Fibroblast of pulmonary artery (primary cell): Measurements from ENCODE around the gene SLC4A11.

Experiments used
- DNase-seq: peaks from one replicate; pipeline ENCODE4 v3.0.0-alpha.2; 2010; ENCODE audit warnings: low read depth
- H3K4me3 ChIP-seq: replicated peaks from 2 replicates; pipeline ENCODE4 v1.5.1; 2011; ENCODE audit warnings: low read depth, mild to moderate bottlenecking, control low read depth, low read length, moderate library complexity
- TF ChIP-seq, protein P1 (sequence below): IDR thresholded peaks from 2 replicates; pipeline ENCODE4 v1.5.1; 2011; ENCODE audit warnings: mild to moderate bottlenecking, control low read depth, low read length, inconsistent platforms; ENCODE audit errors: missing control alignments

The SLC4A11 gene

DNA sequence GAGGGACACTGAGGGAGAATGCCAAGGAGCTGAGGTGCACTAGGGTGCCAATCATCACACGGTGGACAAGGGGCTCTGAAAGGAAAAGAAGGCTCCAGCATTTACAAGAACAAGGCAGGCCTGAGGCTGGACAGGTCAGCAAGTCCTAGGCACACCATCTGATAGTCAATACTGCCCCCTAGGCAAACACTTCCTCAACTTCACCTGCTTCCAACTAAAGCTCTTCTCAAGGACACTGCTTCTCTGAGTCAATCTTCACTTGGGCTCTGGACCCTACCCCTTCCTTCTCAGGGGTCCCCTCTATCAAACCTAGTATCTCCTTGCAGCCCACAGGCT lies 37.7 kb upstream of the SLC4A11 start:
- DNase-seq, result peak; percentile 54
- TF ChIP-seq, protein P1, sequence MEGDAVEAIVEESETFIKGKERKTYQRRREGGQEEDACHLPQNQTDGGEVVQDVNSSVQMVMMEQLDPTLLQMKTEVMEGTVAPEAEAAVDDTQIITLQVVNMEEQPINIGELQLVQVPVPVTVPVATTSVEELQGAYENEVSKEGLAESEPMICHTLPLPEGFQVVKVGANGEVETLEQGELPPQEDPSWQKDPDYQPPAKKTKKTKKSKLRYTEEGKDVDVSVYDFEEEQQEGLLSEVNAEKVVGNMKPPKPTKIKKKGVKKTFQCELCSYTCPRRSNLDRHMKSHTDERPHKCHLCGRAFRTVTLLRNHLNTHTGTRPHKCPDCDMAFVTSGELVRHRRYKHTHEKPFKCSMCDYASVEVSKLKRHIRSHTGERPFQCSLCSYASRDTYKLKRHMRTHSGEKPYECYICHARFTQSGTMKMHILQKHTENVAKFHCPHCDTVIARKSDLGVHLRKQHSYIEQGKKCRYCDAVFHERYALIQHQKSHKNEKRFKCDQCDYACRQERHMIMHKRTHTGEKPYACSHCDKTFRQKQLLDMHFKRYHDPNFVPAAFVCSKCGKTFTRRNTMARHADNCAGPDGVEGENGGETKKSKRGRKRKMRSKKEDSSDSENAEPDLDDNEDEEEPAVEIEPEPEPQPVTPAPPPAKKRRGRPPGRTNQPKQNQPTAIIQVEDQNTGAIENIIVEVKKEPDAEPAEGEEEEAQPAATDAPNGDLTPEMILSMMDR, result peak; percentile 40
- H3K4me3 ChIP-seq, result no peak overlapping the region

DNA sequence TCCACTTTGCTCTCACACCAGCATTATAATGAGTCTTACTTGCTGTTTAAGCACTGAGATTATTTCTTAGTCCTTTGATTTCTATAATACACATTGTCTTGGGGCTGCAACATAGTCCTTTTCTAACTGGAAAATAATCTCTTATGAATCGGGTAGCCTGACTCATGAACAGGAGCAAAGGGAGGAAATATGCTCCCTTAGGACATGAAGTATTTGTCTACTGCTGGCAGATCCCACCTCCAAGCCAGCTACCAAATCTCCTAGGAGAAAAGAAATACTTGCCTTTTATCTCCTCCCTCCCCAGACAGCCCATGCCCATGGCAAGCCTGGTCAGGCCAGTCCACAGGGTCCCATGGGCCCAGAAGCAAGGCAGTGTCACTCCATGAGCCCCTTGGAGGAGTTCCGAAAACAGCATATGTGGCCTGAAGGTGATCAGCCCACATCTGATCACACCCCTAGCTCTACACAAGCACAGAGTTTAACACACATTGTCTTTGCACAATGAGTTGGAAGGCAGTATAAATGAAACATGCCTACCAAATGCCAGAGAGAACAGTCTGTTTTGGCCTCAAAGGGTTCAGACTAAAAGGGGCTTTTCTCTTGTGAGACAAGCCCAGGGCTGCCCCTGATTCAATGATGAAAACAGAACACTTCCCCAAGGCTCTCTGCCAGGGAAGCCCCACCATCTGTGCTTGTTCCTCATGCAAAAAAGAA lies 37.1 kb upstream of the SLC4A11 start:
- H3K4me3 ChIP-seq, result no peak overlapping the region
- peak; percentile 32 for DNase-seq
- TF ChIP-seq, protein P1, result no peak

DNA sequence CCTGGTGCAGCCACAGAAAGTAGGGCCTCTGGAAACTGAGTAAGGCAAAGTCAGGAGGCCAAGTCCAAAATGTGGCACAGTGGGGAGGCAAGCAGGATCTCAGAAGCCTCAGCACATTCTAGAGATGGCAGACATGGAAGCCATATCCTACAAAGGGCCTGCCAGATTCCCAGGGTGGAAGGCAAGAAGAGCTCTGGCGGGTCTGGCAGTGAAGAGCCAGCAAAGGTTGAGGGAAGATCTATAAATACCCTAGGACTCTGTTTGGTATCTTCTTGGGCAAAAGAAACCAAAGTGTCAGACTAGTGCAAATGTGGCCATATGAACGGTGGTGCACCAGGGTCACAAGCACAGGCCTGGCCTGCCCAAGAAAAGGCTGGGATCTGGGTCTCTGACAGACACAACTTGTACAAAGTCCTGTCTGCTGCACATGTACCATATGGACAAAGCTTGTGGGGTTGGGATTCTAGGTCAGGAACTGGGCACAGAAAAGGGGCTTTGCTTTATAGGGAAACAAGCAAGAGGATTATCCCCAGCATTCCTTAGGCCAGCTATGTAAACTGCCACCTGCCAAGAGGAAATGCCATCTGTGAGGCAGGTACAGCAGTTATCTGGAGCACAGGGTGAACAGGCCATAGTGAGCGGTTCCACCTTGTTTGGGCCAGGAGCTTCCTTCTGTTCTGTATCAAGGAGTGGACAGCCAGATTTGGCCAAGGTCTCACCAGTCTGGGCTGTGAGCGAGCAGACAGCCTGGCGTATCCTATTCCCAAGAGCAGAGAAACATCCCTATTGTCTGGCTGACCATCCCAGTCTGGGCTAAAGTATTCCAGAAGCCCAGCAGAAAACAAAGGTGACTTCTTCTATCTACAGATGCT lies 36.3 kb upstream of the SLC4A11 start:
- TF ChIP-seq, protein P1, result no peak
- H3K4me3 ChIP-seq, result no peak overlapping the region
- no peak for DNase-seq

DNA sequence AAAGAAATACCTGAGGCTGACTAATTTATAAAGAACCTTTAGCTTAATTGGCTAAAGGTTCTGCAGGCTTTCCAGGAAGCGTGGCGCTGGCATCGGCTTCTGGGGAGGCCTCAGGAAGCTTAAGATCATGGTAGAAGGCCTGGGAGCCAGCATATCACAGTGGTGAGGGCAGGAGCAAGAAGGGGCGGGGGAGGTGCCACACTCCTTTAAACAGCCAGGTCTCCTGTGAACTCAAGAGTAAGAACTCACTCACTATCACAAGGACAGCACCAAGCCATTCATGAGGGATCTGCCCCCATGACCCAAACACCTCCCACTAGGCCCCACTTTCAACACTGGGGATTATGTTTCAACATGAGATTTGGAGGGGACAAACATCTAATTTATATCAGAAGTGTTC lies 34.4 kb upstream of the SLC4A11 start:
- no peak overlapping the region for H3K4me3 ChIP-seq
- TF ChIP-seq, protein P1, result no peak
- DNase-seq, result no peak

DNA sequence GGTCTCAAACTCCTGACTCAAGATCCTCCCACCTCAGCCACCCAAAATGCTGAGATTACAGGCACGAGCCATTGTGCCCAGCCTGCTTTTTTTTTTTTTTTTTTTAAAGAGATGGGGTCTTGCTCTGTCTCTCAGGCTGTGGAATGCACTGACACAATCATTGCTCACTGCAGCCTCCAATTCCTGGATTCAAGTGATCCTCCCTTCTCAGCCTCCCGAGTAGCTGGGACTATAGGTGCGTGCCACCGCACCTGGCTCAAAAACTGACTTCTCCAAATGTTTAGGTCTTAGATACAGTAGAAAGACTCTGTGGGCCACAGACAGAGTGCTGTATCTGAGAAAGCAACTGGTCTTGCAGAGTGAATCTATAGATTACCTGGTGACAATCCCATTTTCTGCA lies 31.1 kb upstream of the SLC4A11 start:
- TF ChIP-seq, protein P1, result no peak
- no peak overlapping the region for H3K4me3 ChIP-seq

DNA sequence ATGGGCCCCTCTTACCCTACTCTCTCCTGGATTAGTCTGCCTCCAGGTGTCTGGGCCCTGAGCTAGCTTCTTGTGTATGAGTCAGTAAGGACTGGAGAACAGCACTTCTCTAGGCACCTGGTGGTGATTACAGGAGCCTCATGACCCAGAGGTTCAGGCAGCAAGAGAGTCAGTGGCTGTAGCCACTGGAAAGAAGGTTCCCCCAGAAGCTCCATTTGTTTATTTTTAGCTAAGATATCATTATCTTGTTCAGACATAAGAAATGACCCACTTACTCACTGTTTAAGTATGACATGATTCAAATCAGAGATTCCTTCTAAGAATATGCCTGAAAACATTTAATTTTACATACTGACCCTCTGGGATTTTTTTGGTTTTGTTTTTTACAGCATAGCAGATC lies 23.6 kb upstream of the SLC4A11 start:
- TF ChIP-seq, protein P1, result no peak
- DNase-seq, result no peak
- H3K4me3 ChIP-seq, result no peak overlapping the region

More for the DNA sequence above, 31.1 kb upstream of the SLC4A11 start:
- no peak for DNase-seq

DNA sequence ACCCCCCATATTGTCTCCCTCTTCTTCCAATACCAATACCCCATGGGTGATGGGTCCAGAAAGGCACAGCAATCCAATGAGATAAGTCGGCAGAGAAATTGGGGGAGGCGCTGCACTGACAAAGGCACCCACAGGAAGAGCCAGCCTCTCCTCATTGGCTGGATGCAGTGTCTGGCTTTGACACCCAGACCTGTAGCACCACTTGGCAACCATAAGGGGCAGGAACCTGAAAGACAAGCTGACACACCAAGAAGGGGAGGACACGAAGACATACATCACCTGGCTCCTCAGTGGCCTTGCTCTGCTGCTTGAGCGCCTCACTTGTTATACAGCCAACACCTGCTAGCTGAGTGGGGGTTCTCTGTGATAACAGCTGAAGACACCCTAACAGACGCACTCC lies 19.4 kb upstream of the SLC4A11 start:
- no peak for DNase-seq
- TF ChIP-seq, protein P1, result no peak
- H3K4me3 ChIP-seq, result no peak overlapping the region
